Hepatocyte (in vitro differentiated cells): ENCODE measurements around the gene PCK1. TPM values are rescaled to one million over a fixed set of nuclear protein-coding genes. Genes with fewer than 3 reads are reported as not detected.

ENCODE experiments used
- DNase-seq: peaks from one replicate; pipeline ENCODE4 v3.0.0-alpha.2; 2016; ENCODE audit warnings: low spot score
- H2AFZ ChIP-seq: fragments of 200-600 bp; sonication (generic); 2 replicates; pipeline ENCODE4 v1.6.0; 2016; ENCODE audit warnings: antibody characterized with exemption, mild to moderate bottlenecking
- H3K27ac ChIP-seq: fragments of 200-600 bp; sonication (generic); 2 replicates; pipeline ENCODE4 v1.5.1; 2016; ENCODE audit warnings: mild to moderate bottlenecking
- H3K27me3 ChIP-seq: fragments of 200-600 bp; sonication (generic); 2 replicates; pipeline ENCODE4 v1.6.1; 2016
- H3K36me3 ChIP-seq: fragments of 200-600 bp; sonication (generic); replicated peaks from 2 replicates; pipeline ENCODE4 v1.5.1; 2016; ENCODE audit warnings: low read depth; ENCODE audit not compliant: insufficient read depth
- H3K4me1 ChIP-seq: fragments of 200-600 bp; sonication (generic); 2 replicates; pipeline ENCODE4 v1.5.1; 2016; ENCODE audit warnings: mild to moderate bottlenecking, moderate library complexity; ENCODE audit not compliant: insufficient read depth
- H3K4me2 ChIP-seq: fragments of 200-600 bp; sonication (generic); 2 replicates; pipeline ENCODE4 v1.6.0; 2016
- H3K4me3 ChIP-seq: fragments of 200-600 bp; sonication (generic); 2 replicates; pipeline ENCODE4 v1.5.1; 2016; ENCODE audit warnings: mild to moderate bottlenecking
- H3K79me2 ChIP-seq: fragments of 200-600 bp; sonication (generic); 2 replicates; pipeline ENCODE4 v1.6.0; 2017; ENCODE audit warnings: mild to moderate bottlenecking
- H3K9me2 ChIP-seq: fragments of 200-600 bp; sonication (generic); replicated peaks from 2 replicates; pipeline ENCODE4 v1.6.0; 2017; ENCODE audit warnings: mild to moderate bottlenecking; ENCODE audit not compliant: insufficient read depth
- H3K9me3 ChIP-seq: fragments of 200-600 bp; sonication (generic); 2 replicates; pipeline ENCODE4 v1.5.1; 2016; ENCODE audit warnings: low read depth, mild to moderate bottlenecking
- H4K20me1 ChIP-seq: fragments of 200-600 bp; sonication (generic); 2 replicates; pipeline ENCODE4 v1.6.0; 2016; ENCODE audit warnings: mild to moderate bottlenecking; ENCODE audit not compliant: insufficient read depth, poor library complexity, severe bottlenecking
- CTCF ChIP-seq: fragments of 200-600 bp; sonication (generic); IDR thresholded peaks from 2 replicates; pipeline ENCODE4 v1.5.1; 2016; ENCODE audit warnings: antibody characterized with exemption, mild to moderate bottlenecking; ENCODE audit not compliant: poor library complexity
- EZH2 ChIP-seq: fragments of 200-600 bp; sonication (generic); IDR thresholded peaks from 2 replicates; pipeline ENCODE4 v1.6.1; 2016; ENCODE audit warnings: antibody characterized with exemption, mild to moderate bottlenecking, borderline replicate concordance
- EZH2phosphoT487 ChIP-seq: fragments of 200-600 bp; sonication (generic); IDR thresholded peaks from one replicate; pipeline ENCODE4 v1.6.1; 2018; ENCODE audit warnings: antibody characterized with exemption, mild to moderate bottlenecking, low read depth, moderate library complexity; ENCODE audit not compliant: unreplicated experiment, severe bottlenecking
- WGBS: methylation state at CpG from one replicate; pipeline ENCODE4 v1.1.6; 2016; ENCODE audit warnings: low lambda C conversion rate; ENCODE audit errors: missing lambda C conversion rate; 5-methylcytosine and 5-hydroxymethylcytosine counted together
- polyA plus RNA-seq: library from polyadenylated mRNA; unstranded; fragments of >200 nt; fragmentation: Nextera tagmentation; extraction: Ambion mirVana; gene quantifications from 2 replicates; pipeline ENCODE4 v1.2.1, GENCODE V29; 2016
- total RNA-seq: library from RNA; depleted of rRNA; stranded (reverse); fragments of >200 nt; gene quantifications from 2 replicates; pipeline ENCODE4 v1.2.3, GENCODE V29; 2014

PCK1 gene
- total and polyA plus RNA-seq, 2 experiments from 2014 or later, result 11.6 to 12.8 TPM

GRCh38 chr20:57528148-57528547 is 32.8 kb upstream of the PCK1 start:
- TF ChIP-seq EZH2phosphoT487 (no peak), EZH2 (no peak), CTCF (no peak)
- 90% methylated on average over 4 of the region's 4 CpGs for WGBS
- Histone ChIP-seq H3K79me2 (no peaks in the 10 kb centered on the region), H3K4me2 (no peak overlapping the region), H3K9me3 (no peaks in the 10 kb centered on the region), H3K9me2 (no peaks in the 10 kb centered on the region), H3K27ac (no peak overlapping the region), H2AFZ (no peak overlapping the region), H3K4me1 (peaks cover 6% of the 10 kb centered on the region), H3K4me3 (no peak overlapping the region), H3K27me3 (no peaks in the 10 kb centered on the region), H3K36me3 (no peaks in the 10 kb centered on the region), H4K20me1 (no peaks in the 10 kb centered on the region)
- no peak for DNase-seq

- Histone ChIP-seq H3K4me3 (no peak overlapping the region), H3K27me3 (no peaks in the 10 kb centered on the region), H3K9me3 (no peaks in the 10 kb centered on the region), H4K20me1 (no peaks in the 10 kb centered on the region), H3K36me3 (no peaks in the 10 kb centered on the region), H3K4me1 (peaks cover under 1% of the 10 kb centered on the region), H3K4me2 (no peak overlapping the region), H2AFZ (no peak overlapping the region), H3K9me2 (no peaks in the 10 kb centered on the region), H3K27ac (no peak overlapping the region), H3K79me2 (no peaks in the 10 kb centered on the region)
- DNase-seq, result no peak
- TF ChIP-seq CTCF, result no peak
- WGBS, result 94% methylated on average over 8 of the region's 8 CpGs
Measured at GRCh38 chr20:57529160-57529585, 31.7 kb upstream of the PCK1 start.

- H3K36me3 ChIP-seq, result no peaks in the 10 kb centered on the region
- H3K27me3 ChIP-seq, result no peaks in the 10 kb centered on the region
- no peak overlapping the region for H3K4me3 ChIP-seq
- H3K9me3 ChIP-seq, result no peaks in the 10 kb centered on the region
- DNase-seq, result no peak
- no peaks in the 10 kb centered on the region for H3K4me1 ChIP-seq
- H2AFZ ChIP-seq, result no peak overlapping the region
- H3K27ac ChIP-seq, result no peak overlapping the region
- H3K79me2 ChIP-seq, result no peaks in the 10 kb centered on the region
- H4K20me1 ChIP-seq, result no peaks in the 10 kb centered on the region
- H3K4me2 ChIP-seq, result no peak overlapping the region
- H3K9me2 ChIP-seq, result no peaks in the 10 kb centered on the region
- TF ChIP-seq CTCF (no peak), EZH2phosphoT487 (no peak), EZH2 (no peak)
- 91% methylated on average over 3 of the region's 3 CpGs for WGBS
Measured at GRCh38 chr20:57529810-57530209, 31.1 kb upstream of the PCK1 start.

- no peak overlapping the region for H3K4me2 ChIP-seq
- no peak for DNase-seq
- no peaks in the 10 kb centered on the region for H3K9me2 ChIP-seq
- WGBS, result 72% methylated on average over 4 of the region's 4 CpGs
- no peaks in the 10 kb centered on the region for H3K36me3 ChIP-seq
- no peak overlapping the region for H3K4me3 ChIP-seq
- no peaks in the 10 kb centered on the region for H3K79me2 ChIP-seq
- H2AFZ ChIP-seq, result no peak overlapping the region
- no peaks in the 10 kb centered on the region for H3K27me3 ChIP-seq
- no peak overlapping the region for H3K27ac ChIP-seq
- no peaks in the 10 kb centered on the region for H4K20me1 ChIP-seq
- H3K4me1 ChIP-seq, result no peaks in the 10 kb centered on the region
- H3K9me3 ChIP-seq, result no peaks in the 10 kb centered on the region
- TF ChIP-seq EZH2phosphoT487, result no peak
- TF ChIP-seq EZH2, result no peak
- TF ChIP-seq CTCF, result no peak
Measured at GRCh38 chr20:57530327-57530981, 30.5 kb upstream of the PCK1 start.
